HepG2 (cell line): ENCODE measurements around the gene ZNF581. TPM values are rescaled to one million over a fixed set of nuclear protein-coding genes. Genes with fewer than 3 reads are reported as not detected.

Source experiments
- ATF6 ChIP-seq: sonication (generic); formaldehyde crosslinking; conservative IDR thresholded peaks from 2 replicates; pipeline ENCODE4 v1.4.0; 2020; ENCODE audit warnings: missing genetic modification reagents
- CBX5 ChIP-seq: sonication (generic); formaldehyde crosslinking; IDR thresholded peaks from 2 replicates; pipeline ENCODE4 v1.4.0; 2020; ENCODE audit warnings: missing genetic modification reagents, borderline replicate concordance
- CHD4 ChIP-seq: fragments of 200-600 bp; sonication (generic); IDR thresholded peaks from 2 replicates; pipeline ENCODE4 v1.7.0; 2017; ENCODE audit warnings: mild to moderate bottlenecking, low read length, borderline replicate concordance
- FOSL2 ChIP-seq: sonication (generic); formaldehyde crosslinking; IDR thresholded peaks from 2 replicates; pipeline ENCODE4 v1.4.0; 2020; ENCODE audit warnings: missing genetic modification reagents
- GABPB1 ChIP-seq: IDR thresholded peaks from 2 replicates; pipeline ENCODE4 v1.6.1; 2016; ENCODE audit warnings: mild to moderate bottlenecking, missing genetic modification reagents, moderate library complexity, missing compliant biosample characterization
- GLMP ChIP-seq: sonication (generic); formaldehyde crosslinking; IDR thresholded peaks from 2 replicates; pipeline ENCODE4 v1.9.0; 2021; ENCODE audit warnings: missing genetic modification reagents, mild to moderate bottlenecking, borderline replicate concordance
- GPBP1L1 ChIP-seq: sonication (generic); formaldehyde crosslinking; IDR thresholded peaks from 2 replicates; pipeline ENCODE4 v1.5.0; 2020; ENCODE audit warnings: mild to moderate bottlenecking, missing genetic modification reagents
- HHEX ChIP-seq: IDR thresholded peaks from 2 replicates; pipeline ENCODE4 v1.6.1; 2016; ENCODE audit warnings: control low read depth
- KMT2A ChIP-seq: sonication (generic); formaldehyde crosslinking; IDR thresholded peaks from 2 replicates; pipeline ENCODE4 v1.4.0; 2020; ENCODE audit warnings: missing genetic modification reagents
- LCORL ChIP-seq, 2 experiments: fragments of 450-650 bp in 1 of 2; sonication (generic) in 1 of 2; formaldehyde crosslinking in 1 of 2; IDR thresholded peaks; 2 replicates each; pipeline versions ENCODE4 v1.5.0 to v1.6.1; 2017 to 2020; ENCODE audit warnings: antibody characterized with exemption in 1 of 2, missing genetic modification reagents in 1 of 2
- SMAD3 ChIP-seq: sonication (generic); formaldehyde crosslinking; IDR thresholded peaks from 2 replicates; pipeline ENCODE4 v1.4.0; 2020; ENCODE audit warnings: missing genetic modification reagents
- SNAPC2 ChIP-seq: sonication (generic); formaldehyde crosslinking; IDR thresholded peaks from 2 replicates; pipeline ENCODE4 v1.8.1; 2022; ENCODE audit warnings: mild to moderate bottlenecking, missing genetic modification reagents
- SRSF9 ChIP-seq: fragments of 200-400 bp; formaldehyde crosslinking; IDR thresholded peaks from 2 replicates; pipeline ENCODE4 v1.6.1; 2018; ENCODE audit warnings: borderline replicate concordance, mild to moderate bottlenecking, low read depth, low read length; ENCODE audit not compliant: insufficient read depth, poor library complexity, severe bottlenecking
- SSRP1 ChIP-seq: IDR thresholded peaks from 2 replicates; pipeline ENCODE4 v1.6.1; 2016; ENCODE audit warnings: control low read depth
- TERF1 ChIP-seq: sonication (generic); formaldehyde crosslinking; IDR thresholded peaks from 2 replicates; pipeline ENCODE4 v1.8.0; 2022; ENCODE audit warnings: mild to moderate bottlenecking, missing genetic modification reagents, moderate library complexity
- ZBTB43 ChIP-seq: sonication (generic); formaldehyde crosslinking; conservative IDR thresholded peaks from 2 replicates; pipeline ENCODE4 v1.4.0; 2020; ENCODE audit warnings: missing genetic modification reagents
- ZKSCAN8 ChIP-seq: IDR thresholded peaks from 2 replicates; pipeline ENCODE4 v1.6.1; 2016; ENCODE audit warnings: borderline replicate concordance, missing genetic modification reagents, missing compliant biosample characterization
- ZNF281 ChIP-seq: sonication (generic); formaldehyde crosslinking; IDR thresholded peaks from 2 replicates; pipeline ENCODE4 v1.4.0; 2020; ENCODE audit warnings: missing genetic modification reagents, borderline replicate concordance
- ZNF510 ChIP-seq: sonication (generic); formaldehyde crosslinking; IDR thresholded peaks from 2 replicates; pipeline ENCODE4 v1.4.0; 2020; ENCODE audit warnings: low read depth, mild to moderate bottlenecking, missing genetic modification reagents
- ZNF674 ChIP-seq: sonication (generic); formaldehyde crosslinking; IDR thresholded peaks from 2 replicates; pipeline ENCODE4 v1.5.0; 2020; ENCODE audit warnings: low read depth, mild to moderate bottlenecking, missing genetic modification reagents
- polyA plus RNA-seq, 8 experiments: library from polyadenylated mRNA; depleted of rRNA in 3 of 8; stranded (reverse) in 7 of 8; unstranded in 1 of 8; fragments of >200 nt; fragmentation: Illumina TruSeq in 4 of 8; extraction: Trizol in 4 of 8; gene quantifications; 2 replicates each; pipeline versions ENCODE4 v1.2.1 to v1.2.3, GENCODE V29; 2011 to 2016; ENCODE audit warnings: low read depth in 4 of 8, missing spikeins in 1 of 8, mixed read lengths in 1 of 8; ENCODE audit not compliant: insufficient read depth in 1 of 8
- total RNA-seq, 5 experiments: library from RNA; depleted of rRNA; stranded (reverse); fragments of >200 nt; fragmentation: Illumina TruSeq; extraction: Trizol; gene quantifications; 2 replicates each; pipeline ENCODE4 v1.2.3, GENCODE V29; 2016; ENCODE audit warnings: low read depth in 1 of 5

Gene ZNF581
- total and polyA plus RNA-seq, 2 of the 13 experiments (the other 11 are each of a cell fraction or from before 2014, with no cell fraction given) = 19.6 to 49.5 TPM

- TF ChIP-seq GPBP1L1 (CRISPR knock-in tag) = no peak
- no peak for TF ChIP-seq SMAD3 (CRISPR knock-in tag)
- TF ChIP-seq CBX5 (CRISPR knock-in tag) = no peak
- no peak for TF ChIP-seq SRSF9
- TF ChIP-seq GABPB1 = peak; percentile 93
- no peak for TF ChIP-seq SSRP1 (CRISPR knock-in tag)
- TF ChIP-seq ATF6 (CRISPR knock-in tag) = no peak
- no peak for TF ChIP-seq HHEX (CRISPR knock-in tag)
- no peak for TF ChIP-seq ZNF674 (CRISPR knock-in tag)
- no peak for TF ChIP-seq ZBTB43 (CRISPR knock-in tag)
- no peak for TF ChIP-seq TERF1 (CRISPR knock-in tag)
- no peak for TF ChIP-seq GLMP
- no peak for TF ChIP-seq SNAPC2 (CRISPR knock-in tag)
- TF ChIP-seq ZKSCAN8 (CRISPR knock-in tag) = 0 out of 2 replicates have a peak, but pooled peaks have one; percentile 5
- peak; percentile 59; the same call in 1 of the 2 replicates for TF ChIP-seq ZNF281 (CRISPR knock-in tag)
- no peak for TF ChIP-seq CHD4
- peak; percentile 6; the same call in 1 of the 2 replicates for TF ChIP-seq FOSL2 (CRISPR knock-in tag)
- no peak for TF ChIP-seq LCORL (IDR thresholded peaks at IDR 0.05)
- no peak for TF ChIP-seq LCORL (CRISPR knock-in tag; IDR thresholded peaks at IDR 0.05)
- TF ChIP-seq KMT2A = no peak; the same call in 1 of the 2 replicates
- TF ChIP-seq ZNF510 (CRISPR knock-in tag) = no peak
These were observed 38.2 kb upstream of the ZNF581 start (continued) for GRCh38 chr19:55605207-55605636.
